Progenitor cell of endocrine pancreas (in vitro differentiated cells): Measurements from ENCODE around the gene ROCK2. TPM values are rescaled to one million over a fixed set of nuclear protein-coding genes. Genes with fewer than 3 reads are reported as not detected.

Experiments
- DNase-seq: peaks from one replicate; pipeline ENCODE4 v3.0.0; 2021; ENCODE audit warnings: low spot score; ENCODE audit not compliant: unreplicated experiment
- H3K27ac Mint-ChIP-seq: 2 replicates; pipeline ENCODE4 v1.8.0; 2021; ENCODE audit warnings: mild to moderate bottlenecking, moderate library complexity, mixed read lengths
- H3K27me3 Mint-ChIP-seq: 2 replicates; pipeline ENCODE4 v1.8.0; 2021; ENCODE audit warnings: mixed read lengths
- H3K36me3 Mint-ChIP-seq: 2 replicates; pipeline ENCODE4 v1.8.0; 2022; ENCODE audit warnings: mixed read lengths; ENCODE audit not compliant: insufficient read depth
- H3K4me1 Mint-ChIP-seq: 2 replicates; pipeline ENCODE4 v1.8.0; 2021; ENCODE audit warnings: low read depth, mixed read lengths
- H3K4me3 Mint-ChIP-seq: 2 replicates; pipeline ENCODE4 v1.8.0; 2021; ENCODE audit warnings: low read depth, mild to moderate bottlenecking, moderate library complexity, mixed read lengths
- H3K9me3 Mint-ChIP-seq: 2 replicates; pipeline ENCODE4 v1.8.0; 2021; ENCODE audit warnings: low read depth, mixed read lengths
- CTCF ChIP-seq: fragments of 200-600 bp; sonication (generic); IDR thresholded peaks from one replicate; pipeline ENCODE4 v1.5.0; 2021; ENCODE audit warnings: antibody characterized with exemption, mild to moderate bottlenecking; ENCODE audit not compliant: unreplicated experiment
- total RNA-seq: library from RNA; stranded (reverse); gene quantifications from 2 replicates; pipeline ENCODE4 v1.2.1, GENCODE V29; 2021

ROCK2 gene
- total RNA-seq, 1 donor from 2014 or later: 43.8 TPM

- Mint-ChIP-seq H3K4me3 (no peak overlapping the region), H3K9me3 (peaks cover 3% of the 10 kb centered on the region), H3K36me3 (no peaks in the 10 kb centered on the region), H3K27me3 (no peaks in the 10 kb centered on the region), H3K4me1 (peaks cover 32% of the 10 kb centered on the region), H3K27ac (no peak overlapping the region)
- no peak for TF ChIP-seq CTCF
- DNase-seq: no peak
Observed at GRCh38 chr2:11385216-11385615, 40.8 kb upstream of the ROCK2 start.

- Mint-ChIP-seq H3K4me3 (no peak overlapping the region), H3K36me3 (no peaks in the 10 kb centered on the region), H3K4me1 (peaks cover 3% of the 10 kb centered on the region), H3K9me3 (peaks cover 3% of the 10 kb centered on the region), H3K27me3 (peaks cover 1% of the 10 kb centered on the region), H3K27ac (no peak overlapping the region)
- DNase-seq: no peak
- no peak for TF ChIP-seq CTCF
Observed at GRCh38 chr2:11379558-11379957, 35.1 kb upstream of the ROCK2 start.

DNA sequence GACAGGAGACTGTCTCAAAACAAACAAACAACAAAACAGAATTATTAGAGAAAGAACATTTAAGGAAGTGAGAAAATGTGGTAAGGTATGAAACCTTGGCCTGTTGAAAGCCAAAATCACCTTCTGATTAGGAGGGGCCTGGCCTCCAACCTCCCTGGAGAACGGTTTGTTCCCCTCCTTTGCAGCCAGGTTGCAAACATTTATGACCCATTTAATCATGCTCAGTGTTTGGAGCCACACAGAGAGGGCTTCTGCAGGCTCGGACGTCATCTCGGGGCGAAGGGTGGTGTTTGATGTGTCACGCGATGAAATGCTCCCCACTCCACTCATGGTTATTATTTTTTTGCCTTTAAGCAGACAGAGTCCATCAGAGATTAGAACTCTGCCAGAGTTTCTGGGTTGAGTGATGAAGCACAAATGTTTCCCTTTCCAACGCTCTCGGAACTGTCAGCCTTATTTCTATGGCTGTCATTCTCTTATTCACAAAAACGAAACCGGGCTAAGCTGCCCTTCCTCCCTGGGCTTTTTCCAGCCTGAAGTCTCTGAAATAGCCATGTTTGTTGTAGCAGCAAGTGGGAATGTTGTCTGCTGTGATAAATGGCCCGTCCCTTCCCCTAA is 33.6 kb upstream of the ROCK2 start:
- H3K27ac Mint-ChIP-seq: no peak overlapping the region
- H3K27me3 Mint-ChIP-seq: peaks cover 7% of the 10 kb centered on the region
- TF ChIP-seq CTCF: no peak
- H3K4me1 Mint-ChIP-seq: peaks cover 7% of the 10 kb centered on the region
- no peak overlapping the region for H3K4me3 Mint-ChIP-seq
- DNase-seq: no peak
- H3K9me3 Mint-ChIP-seq: peaks cover 3% of the 10 kb centered on the region
- H3K36me3 Mint-ChIP-seq: no peaks in the 10 kb centered on the region

- no peak for TF ChIP-seq CTCF
- Mint-ChIP-seq H3K4me1 (peaks cover 6% of the 10 kb centered on the region), H3K27me3 (peaks cover 18% of the 10 kb centered on the region), H3K4me3 (no peak overlapping the region), H3K9me3 (no peaks in the 10 kb centered on the region), H3K36me3 (no peaks in the 10 kb centered on the region), H3K27ac (no peak overlapping the region)
- DNase-seq: no peak
Observed at GRCh38 chr2:11376071-11376470, 31.6 kb upstream of the ROCK2 start.

- DNase-seq: no peak
- H3K36me3 Mint-ChIP-seq: no peaks in the 10 kb centered on the region
- no peak for TF ChIP-seq CTCF
- peaks cover 18% of the 10 kb centered on the region for H3K27me3 Mint-ChIP-seq
- peaks cover 9% of the 10 kb centered on the region for H3K4me1 Mint-ChIP-seq
- no peak overlapping the region for H3K27ac Mint-ChIP-seq
- no peak overlapping the region for H3K4me3 Mint-ChIP-seq
- no peaks in the 10 kb centered on the region for H3K9me3 Mint-ChIP-seq
Observed at GRCh38 chr2:11375689-11376027, 31.2 kb upstream of the ROCK2 start.
